ENCODE data around the gene PRMT9.

The PRMT9 gene

DNA sequence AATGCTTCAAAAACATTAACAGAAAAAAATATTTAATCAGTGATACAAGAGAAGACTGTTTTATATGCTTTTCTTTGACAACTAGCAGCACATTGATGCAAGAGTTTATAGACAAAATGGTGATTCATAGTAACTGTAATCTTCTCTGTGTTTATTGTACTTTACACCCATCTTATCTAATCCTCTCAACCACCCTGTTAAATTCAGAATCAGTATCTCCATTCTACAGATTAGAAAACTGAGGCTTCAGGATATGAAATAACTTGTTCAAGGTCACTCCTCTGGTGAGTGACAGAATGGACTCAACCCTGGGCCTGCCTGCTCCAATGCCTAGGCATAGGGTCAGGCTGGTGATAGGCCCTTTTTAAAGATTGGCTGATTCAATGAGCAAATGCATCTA lies 92.9 kb downstream of the PRMT9 start:
- TF ChIP-seq ZNF521 (tag by site-specific recombination; IDR thresholded peaks at IDR 0.05) (no peak), ZNF155 (tag by site-specific recombination; IDR thresholded peaks at IDR 0.05) (no peak), ZNF350 (tag by site-specific recombination; IDR thresholded peaks at IDR 0.05) (no peak), ZNF140 (tag by site-specific recombination; IDR thresholded peaks at IDR 0.05) (no peak), ZNF394 (tag by site-specific recombination; IDR thresholded peaks at IDR 0.05; ENCODE audit: borderline replicate concordance) (no peak), EGR2 (tag by site-specific recombination; IDR thresholded peaks at IDR 0.05; ENCODE audit: low read depth) (no peak), ZNF624 (tag by site-specific recombination; IDR thresholded peaks at IDR 0.05) (no peak), GLIS2 (tag by site-specific recombination; IDR thresholded peaks at IDR 0.05) (no peak), ZNF549 (tag by site-specific recombination; IDR thresholded peaks at IDR 0.05) (no peak), ZNF248 (tag by site-specific recombination; IDR thresholded peaks at IDR 0.05) (no peak), ZNF776 (tag by site-specific recombination; IDR thresholded peaks at IDR 0.05; ENCODE audit: borderline replicate concordance) (no peak)
- TF ChIP-seq, protein P1, sequence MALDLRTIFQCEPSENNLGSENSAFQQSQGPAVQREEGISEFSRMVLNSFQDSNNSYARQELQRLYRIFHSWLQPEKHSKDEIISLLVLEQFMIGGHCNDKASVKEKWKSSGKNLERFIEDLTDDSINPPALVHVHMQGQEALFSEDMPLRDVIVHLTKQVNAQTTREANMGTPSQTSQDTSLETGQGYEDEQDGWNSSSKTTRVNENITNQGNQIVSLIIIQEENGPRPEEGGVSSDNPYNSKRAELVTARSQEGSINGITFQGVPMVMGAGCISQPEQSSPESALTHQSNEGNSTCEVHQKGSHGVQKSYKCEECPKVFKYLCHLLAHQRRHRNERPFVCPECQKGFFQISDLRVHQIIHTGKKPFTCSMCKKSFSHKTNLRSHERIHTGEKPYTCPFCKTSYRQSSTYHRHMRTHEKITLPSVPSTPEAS (tag by site-specific recombination; IDR thresholded peaks at IDR 0.05) = no peak
- TF ChIP-seq, protein P2, sequence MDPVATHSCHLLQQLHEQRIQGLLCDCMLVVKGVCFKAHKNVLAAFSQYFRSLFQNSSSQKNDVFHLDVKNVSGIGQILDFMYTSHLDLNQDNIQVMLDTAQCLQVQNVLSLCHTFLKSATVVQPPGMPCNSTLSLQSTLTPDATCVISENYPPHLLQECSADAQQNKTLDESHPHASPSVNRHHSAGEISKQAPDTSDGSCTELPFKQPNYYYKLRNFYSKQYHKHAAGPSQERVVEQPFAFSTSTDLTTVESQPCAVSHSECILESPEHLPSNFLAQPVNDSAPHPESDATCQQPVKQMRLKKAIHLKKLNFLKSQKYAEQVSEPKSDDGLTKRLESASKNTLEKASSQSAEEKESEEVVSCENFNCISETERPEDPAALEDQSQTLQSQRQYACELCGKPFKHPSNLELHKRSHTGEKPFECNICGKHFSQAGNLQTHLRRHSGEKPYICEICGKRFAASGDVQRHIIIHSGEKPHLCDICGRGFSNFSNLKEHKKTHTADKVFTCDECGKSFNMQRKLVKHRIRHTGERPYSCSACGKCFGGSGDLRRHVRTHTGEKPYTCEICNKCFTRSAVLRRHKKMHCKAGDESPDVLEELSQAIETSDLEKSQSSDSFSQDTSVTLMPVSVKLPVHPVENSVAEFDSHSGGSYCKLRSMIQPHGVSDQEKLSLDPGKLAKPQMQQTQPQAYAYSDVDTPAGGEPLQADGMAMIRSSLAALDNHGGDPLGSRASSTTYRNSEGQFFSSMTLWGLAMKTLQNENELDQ (tag by site-specific recombination; IDR thresholded peaks at IDR 0.05; ENCODE audit: low read depth) = no peak
- TF ChIP-seq, protein P3, sequence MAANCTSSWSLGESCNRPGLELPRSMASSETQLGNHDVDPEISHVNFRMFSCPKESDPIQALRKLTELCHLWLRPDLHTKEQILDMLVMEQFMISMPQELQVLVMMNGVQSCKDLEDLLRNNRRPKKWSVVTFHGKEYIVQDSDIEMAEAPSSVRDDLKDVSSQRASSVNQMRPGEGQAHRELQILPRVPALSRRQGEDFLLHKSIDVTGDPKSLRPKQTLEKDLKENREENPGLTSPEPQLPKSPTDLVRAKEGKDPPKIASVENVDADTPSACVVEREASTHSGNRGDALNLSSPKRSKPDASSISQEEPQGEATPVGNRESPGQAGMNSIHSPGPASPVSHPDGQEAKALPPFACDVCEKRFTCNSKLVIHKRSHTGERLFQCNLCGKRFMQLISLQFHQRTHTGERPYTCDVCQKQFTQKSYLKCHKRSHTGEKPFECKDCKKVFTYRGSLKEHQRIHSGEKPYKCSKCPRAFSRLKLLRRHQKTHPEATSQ (tag by site-specific recombination; IDR thresholded peaks at IDR 0.05) = no peak
- ChIA-PET CTCF (interaction anchor here (0.8 to 4.0 kb wide), 6 partner anchors 40 to 480 kb away, joined by 3 to 23 read pairs (median 4); no protein-coding TSS in a partner anchor), POLR2A (no interaction called here)
- H3K4me3 ChIP-seq (ENCODE audit: low read depth, low read length) = no peak overlapping the region
- no peaks in the 10 kb centered on the region for H3K4me1 ChIP-seq (ENCODE audit: control insufficient read depth, insufficient read depth, low read length)
- no peak overlapping the region for H3K27ac ChIP-seq (ENCODE audit: extremely low read depth, low read depth, low read length)
- no peaks in the 10 kb centered on the region for H3K9me3 ChIP-seq (ENCODE audit: control insufficient read depth, insufficient read depth, low read depth, low read length)
- H3K36me3 ChIP-seq (ENCODE audit: control insufficient read depth in 2 of 2, insufficient read depth in 1 of 2, low read length in 2 of 2) = no peaks in the 10 kb centered on the region

DNA sequence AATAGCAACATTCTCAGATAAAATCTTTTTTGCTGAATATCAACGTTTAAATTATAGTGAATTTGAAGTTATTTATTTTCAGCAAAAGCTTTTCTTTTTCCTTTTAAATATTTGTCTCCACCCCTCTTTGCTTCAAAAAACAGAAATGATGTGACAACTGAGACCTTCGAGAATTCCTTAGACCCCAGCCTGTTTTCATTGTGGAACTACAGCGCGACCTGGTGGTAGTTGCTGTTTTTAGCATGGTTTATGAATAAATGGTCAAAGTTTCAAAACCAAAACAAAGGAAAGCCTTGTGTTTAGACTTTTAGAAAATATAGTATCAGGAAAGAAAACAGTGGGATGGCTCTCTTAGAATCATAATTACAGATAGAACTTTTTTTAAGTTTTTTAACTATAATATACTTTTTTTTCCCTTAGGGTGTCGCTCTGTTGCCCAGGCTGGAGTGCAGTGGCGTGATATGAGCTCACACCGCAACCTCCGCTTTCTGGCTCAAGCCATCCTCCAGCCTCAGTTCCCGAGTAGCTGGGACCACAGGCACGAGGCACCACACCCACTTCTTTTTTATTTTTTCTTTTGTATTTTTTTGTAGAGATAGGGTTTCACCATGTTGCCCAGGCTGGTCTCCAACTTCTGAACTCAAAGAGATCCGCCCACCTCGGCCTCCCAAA lies 93.6 kb downstream of the PRMT9 start:
- H3K27ac ChIP-seq (ENCODE audit: extremely low read depth, low read depth, low read length) = no peak overlapping the region
- CTCF ChIA-PET = interaction anchor here (0.6 to 4.0 kb wide), 30 partner anchors 10 to 1385 kb away, joined by 3 to 23 read pairs (median 4); partner anchors contain the start of gene TMEM184C
- TF ChIP-seq ZNF654 (tag by site-specific recombination; IDR thresholded peaks at IDR 0.05; ENCODE audit: low read depth) (peak; percentile 68), GLI4 (tag by site-specific recombination; IDR thresholded peaks at IDR 0.05) (no peak), ZNF660 (tag by site-specific recombination; IDR thresholded peaks at IDR 0.05) (0 out of 2 replicates have a peak, but pooled peaks have one; percentile 36)
- TF ChIP-seq, protein P4, sequence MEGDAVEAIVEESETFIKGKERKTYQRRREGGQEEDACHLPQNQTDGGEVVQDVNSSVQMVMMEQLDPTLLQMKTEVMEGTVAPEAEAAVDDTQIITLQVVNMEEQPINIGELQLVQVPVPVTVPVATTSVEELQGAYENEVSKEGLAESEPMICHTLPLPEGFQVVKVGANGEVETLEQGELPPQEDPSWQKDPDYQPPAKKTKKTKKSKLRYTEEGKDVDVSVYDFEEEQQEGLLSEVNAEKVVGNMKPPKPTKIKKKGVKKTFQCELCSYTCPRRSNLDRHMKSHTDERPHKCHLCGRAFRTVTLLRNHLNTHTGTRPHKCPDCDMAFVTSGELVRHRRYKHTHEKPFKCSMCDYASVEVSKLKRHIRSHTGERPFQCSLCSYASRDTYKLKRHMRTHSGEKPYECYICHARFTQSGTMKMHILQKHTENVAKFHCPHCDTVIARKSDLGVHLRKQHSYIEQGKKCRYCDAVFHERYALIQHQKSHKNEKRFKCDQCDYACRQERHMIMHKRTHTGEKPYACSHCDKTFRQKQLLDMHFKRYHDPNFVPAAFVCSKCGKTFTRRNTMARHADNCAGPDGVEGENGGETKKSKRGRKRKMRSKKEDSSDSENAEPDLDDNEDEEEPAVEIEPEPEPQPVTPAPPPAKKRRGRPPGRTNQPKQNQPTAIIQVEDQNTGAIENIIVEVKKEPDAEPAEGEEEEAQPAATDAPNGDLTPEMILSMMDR (tag by site-specific recombination; IDR thresholded peaks at IDR 0.05) = 0 out of 2 replicates have a peak, but pooled peaks have one; percentile 42
- H3K36me3 ChIP-seq (ENCODE audit: control insufficient read depth in 2 of 2, insufficient read depth in 1 of 2, low read length in 2 of 2) = no peaks in the 10 kb centered on the region
- no peaks in the 10 kb centered on the region for H3K9me3 ChIP-seq (ENCODE audit: control insufficient read depth, insufficient read depth, low read depth, low read length)
- POLR2A ChIA-PET = no interaction called here
- no peaks in the 10 kb centered on the region for H3K4me1 ChIP-seq (ENCODE audit: control insufficient read depth, insufficient read depth, low read length)
- H3K4me3 ChIP-seq (ENCODE audit: low read depth, low read length) = no peak overlapping the region
